GM12878 (cell line): ENCODE data around the gene PHF8. TPM values are rescaled to one million over a fixed set of nuclear protein-coding genes. Genes with fewer than 3 reads are reported as not detected.

Source experiments
- ATAC-seq: fragments of 200-7000 bp; cut with Tn5 transposase; 3 replicates; pipeline ENCODE4 v1.9.1; 2020; ENCODE audit warnings: mild to moderate bottlenecking, moderate library complexity
- BruUV-seq: library from RNA; stranded (reverse); fragments of 400-500 nt; replicated peaks from 2 replicates; lab custom pipeline; 2021; lab: Mats Ljungman, UMichigan
- CTCF ChIA-PET: fragments of 300-600 bp; sonication (Branson Sonifier 250); formaldehyde crosslinking; extraction: SDS; loops from one replicate; lab custom pipeline; 2021; ENCODE audit warnings: inconsistent platforms; lab: Yijun Ruan, JAX
- POLR2A ChIA-PET: fragments of 350-600 bp; formaldehyde crosslinking; extraction: SDS; loops from one replicate; lab custom pipeline; 2021; ENCODE audit warnings: inconsistent platforms; lab: Charles Lee
- RAD21 ChIA-PET: fragments of 300-600 bp; sonication (Branson Sonifier 250); formaldehyde crosslinking; loops from one replicate; lab custom pipeline; 2023; ENCODE audit warnings: antibody characterized with exemption; ENCODE audit not compliant: unreplicated experiment; lab: Charles Lee
- SMC1A ChIA-PET: fragments of 300-600 bp; sonication (Branson Sonifier 250); formaldehyde crosslinking; loops from one replicate; lab custom pipeline; 2023; ENCODE audit not compliant: unreplicated experiment, uncharacterized antibody; lab: Charles Lee
- DNase-seq: peaks from one replicate; pipeline ENCODE4 v3.0.0-alpha.2; 2011; ENCODE audit warnings: low read depth, low spot score
- FAIRE-seq: peaks from 3 replicates; lab custom pipeline; 2011; peaks lifted over from hg19 to GRCh38; lab: Jason Lieb, UNC
- H2AFZ ChIP-seq: 2 replicates; pipeline ENCODE4 v1.6.0; 2011; ENCODE audit warnings: low read depth, low read length, control low read depth; ENCODE audit not compliant: control insufficient read depth
- H3K27ac ChIP-seq: 2 replicates; pipeline ENCODE4 v1.5.1; 2011; ENCODE audit warnings: control low read depth; ENCODE audit not compliant: control insufficient read depth, insufficient read depth
- H3K27me3 ChIP-seq, 2 experiments: replicated peaks in 1 of 2; 2 replicates each; pipeline versions ENCODE4 v1.6.0 to v1.6.1; 2011; ENCODE audit warnings: low read length in 1 of 2; ENCODE audit not compliant: control insufficient read depth in 2 of 2, insufficient read depth in 2 of 2
- H3K36me3 ChIP-seq, 2 experiments: 2 replicates each; pipeline ENCODE4 v1.5.1; 2011; ENCODE audit warnings: low read length in 1 of 2; ENCODE audit not compliant: control insufficient read depth in 2 of 2, insufficient read depth in 2 of 2
- H3K4me1 ChIP-seq: 2 replicates; pipeline ENCODE4 v1.6.1; 2011; ENCODE audit warnings: mild to moderate bottlenecking, low read length, moderate library complexity, mixed read lengths; ENCODE audit not compliant: control insufficient read depth, insufficient read depth
- H3K4me2 ChIP-seq: 2 replicates; pipeline ENCODE4 v1.6.0; 2011; ENCODE audit warnings: control low read depth; ENCODE audit not compliant: control insufficient read depth, insufficient read depth
- H3K4me3 ChIP-seq: fragments of 200-600 bp; sonication (generic); 2 replicates; pipeline ENCODE4 v1.5.1; 2016
- H3K79me2 ChIP-seq: 2 replicates; pipeline ENCODE4 v1.6.0; 2011; ENCODE audit warnings: low read length; ENCODE audit not compliant: control insufficient read depth, insufficient read depth
- H3K9ac ChIP-seq: 2 replicates; pipeline ENCODE4 v1.8.0; 2011; ENCODE audit warnings: low read length, control low read depth, mixed read lengths; ENCODE audit not compliant: control insufficient read depth, insufficient read depth
- H3K9me3 ChIP-seq: replicated peaks from 3 replicates; pipeline ENCODE4 v1.5.1; 2011; ENCODE audit warnings: mild to moderate bottlenecking, low read length; ENCODE audit not compliant: control insufficient read depth, insufficient read depth
- H4K20me1 ChIP-seq: 2 replicates; pipeline ENCODE4 v1.6.0; 2011; ENCODE audit not compliant: control insufficient read depth, insufficient read depth
- CREB1 ChIP-seq: IDR thresholded peaks from 2 replicates; pipeline ENCODE4 v1.6.1; 2012; ENCODE audit warnings: low read depth, mild to moderate bottlenecking, inconsistent platforms
- NBN ChIP-seq: fragments of 450-650 bp; IDR thresholded peaks from 2 replicates; pipeline ENCODE4 v1.6.1; 2016
- RAD51 ChIP-seq: fragments of 450-650 bp; IDR thresholded peaks from 2 replicates; pipeline ENCODE4 v1.6.1; 2016; ENCODE audit warnings: moderate library complexity, mild to moderate bottlenecking, inconsistent platforms
- RFX5 ChIP-seq: IDR thresholded peaks from 2 replicates; pipeline ENCODE4 v1.6.1; 2011; ENCODE audit warnings: low read depth, low read length, improper control_type of control experiment
- SMC3 ChIP-seq: IDR thresholded peaks from 2 replicates; pipeline ENCODE4 v1.6.1; 2011; ENCODE audit warnings: low read length, improper control_type of control experiment, borderline replicate concordance
- TCF12 ChIP-seq: IDR thresholded peaks from 2 replicates; pipeline ENCODE4 v1.6.1; 2011; ENCODE audit warnings: low read depth, mild to moderate bottlenecking, low read length
- TCF3 ChIP-seq: IDR thresholded peaks from 2 replicates; pipeline ENCODE4 v1.6.1; 2012; ENCODE audit warnings: low read depth, mild to moderate bottlenecking, low read length, borderline replicate concordance; ENCODE audit not compliant: insufficient read depth
- ZNF217 ChIP-seq: fragments of 450-650 bp; IDR thresholded peaks from 2 replicates; pipeline ENCODE4 v1.6.1; 2017; ENCODE audit warnings: antibody characterized with exemption, mild to moderate bottlenecking
- WGBS: methylation state at CpG from one replicate; pipeline ENCODE4 v1.1.6; 2016; ENCODE audit warnings: low lambda C conversion rate; ENCODE audit not compliant: insufficient replicate concordance, insufficient coverage; ENCODE audit errors: missing lambda C conversion rate; 5-methylcytosine and 5-hydroxymethylcytosine counted together
- in situ Hi-C: fragments of 300-500 bp; cut with MboI; formaldehyde crosslinking; loops from 9 replicates; pipeline ENCODE4 v1.14.3; 2018; ENCODE audit warnings: mixed read lengths
- intact Hi-C: fragments of 100-400 bp; cut with micrococcal nuclease; formaldehyde crosslinking; loops from one replicate; pipeline ENCODE4 v1.14.2; 2022; ENCODE audit not compliant: unreplicated experiment
- polyA plus RNA-seq, 11 experiments: library from polyadenylated mRNA; depleted of rRNA in 4 of 11; unstranded in 6 of 11; stranded (reverse) in 5 of 11; fragments of >200 nt; fragmentation: Nextera tagmentation in 4 of 11; fragmentation: Illumina TruSeq in 1 of 11; extraction: Ambion mirVana in 4 of 11; extraction: Trizol in 1 of 11; gene quantifications; 1 replicate in 1 of 11; 2 replicates in 10 of 11; pipeline versions ENCODE4 v1.2.1 to v1.2.3, GENCODE V29; 2011 to 2016; ENCODE audit warnings: inconsistent platforms in 2 of 11, missing spikeins in 2 of 11, low read depth in 1 of 11
- total RNA-seq, 4 experiments: library from RNA; depleted of rRNA in 3 of 4; stranded (reverse); fragments of >200 nt in 3 of 4; fragmentation: Illumina TruSeq in 1 of 4; extraction: Trizol in 1 of 4; gene quantifications; 2 replicates each; pipeline versions ENCODE4 v1.2.1 to v1.2.3, GENCODE V29; 2013 to 2021
- TF ChIP-seq, protein P1 (sequence below): IDR thresholded peaks from 2 replicates; pipeline ENCODE4 v1.6.1; 2012; ENCODE audit warnings: low read depth, low read length, improper control_type of control experiment
- TF ChIP-seq, protein P2 (sequence below): fragments of 450-650 bp; IDR thresholded peaks from 2 replicates; pipeline ENCODE4 v1.6.1; 2017; ENCODE audit warnings: borderline replicate concordance
- TF ChIP-seq, protein P3 (sequence below): fragments of 150-350 bp; IDR thresholded peaks from 2 replicates; pipeline ENCODE4 v1.6.1; 2016; ENCODE audit warnings: low read depth, low read length

The PHF8 gene
- total and polyA plus RNA-seq, 10 of the 15 experiments (the other 5 are each of a cell fraction or from before 2014, with no cell fraction given), result 2.4 to 23.7 (median 12.7) TPM

DNA sequence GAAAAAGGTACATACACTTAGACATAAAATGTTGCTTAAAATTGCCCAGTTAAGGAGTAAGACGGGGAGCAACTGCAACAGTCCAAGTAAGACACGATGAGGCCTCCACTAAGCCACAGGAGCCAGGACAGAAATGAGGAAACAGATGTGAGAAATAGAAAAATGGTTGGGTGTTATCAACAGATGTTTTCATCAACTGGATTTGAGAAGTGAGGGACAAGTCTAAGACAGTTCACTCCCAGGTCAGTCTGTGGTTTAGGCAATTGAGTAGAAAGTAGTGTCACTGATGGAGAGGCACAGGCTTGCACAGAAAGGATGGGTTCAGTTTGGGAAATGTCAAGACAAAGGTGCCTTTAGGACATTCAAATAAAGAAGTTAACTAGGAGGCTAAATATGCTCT is 23.5 kb upstream of the PHF8 start:
- RAD21 ChIA-PET, result no interaction called here
- no peak overlapping the region for H3K9ac ChIP-seq
- TF ChIP-seq ZNF217 (no peak), RFX5 (no peak), TCF12 (no peak)
- TF ChIP-seq, protein P1, sequence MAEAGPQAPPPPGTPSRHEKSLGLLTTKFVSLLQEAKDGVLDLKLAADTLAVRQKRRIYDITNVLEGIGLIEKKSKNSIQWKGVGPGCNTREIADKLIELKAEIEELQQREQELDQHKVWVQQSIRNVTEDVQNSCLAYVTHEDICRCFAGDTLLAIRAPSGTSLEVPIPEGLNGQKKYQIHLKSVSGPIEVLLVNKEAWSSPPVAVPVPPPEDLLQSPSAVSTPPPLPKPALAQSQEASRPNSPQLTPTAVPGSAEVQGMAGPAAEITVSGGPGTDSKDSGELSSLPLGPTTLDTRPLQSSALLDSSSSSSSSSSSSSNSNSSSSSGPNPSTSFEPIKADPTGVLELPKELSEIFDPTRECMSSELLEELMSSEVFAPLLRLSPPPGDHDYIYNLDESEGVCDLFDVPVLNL, result no peak
- no peaks in the 10 kb centered on the region for H3K79me2 ChIP-seq
- SMC1A ChIA-PET, result interaction anchor here (1.1 kb wide), 1 partner anchor 9 kb away, joined by 3 read pairs; no protein-coding TSS in a partner anchor
- H2AFZ ChIP-seq, result no peak overlapping the region
- no peak for ATAC-seq
- intact Hi-C loops (no loop called here), in situ Hi-C loops (no loop called here)
- no peak overlapping the region for H3K27ac ChIP-seq
- no peak for FAIRE-seq
- DNase-seq, result no peak
- no peaks in the 10 kb centered on the region for H4K20me1 ChIP-seq
- no peak overlapping the region for H3K4me3 ChIP-seq
- no TSS peak for BruUV-seq
- H3K36me3 ChIP-seq, result no peaks in the 10 kb centered on the region
- CTCF ChIA-PET, result no interaction called here
- H3K4me1 ChIP-seq, result no peaks in the 10 kb centered on the region
- POLR2A ChIA-PET, result no interaction called here
- no peaks in the 10 kb centered on the region for H3K9me3 ChIP-seq
- WGBS, result 15% methylated on average over 2 of the region's 2 CpGs
- H3K4me2 ChIP-seq, result no peak overlapping the region
- H3K27me3 ChIP-seq, result no peaks in the 10 kb centered on the region

DNA sequence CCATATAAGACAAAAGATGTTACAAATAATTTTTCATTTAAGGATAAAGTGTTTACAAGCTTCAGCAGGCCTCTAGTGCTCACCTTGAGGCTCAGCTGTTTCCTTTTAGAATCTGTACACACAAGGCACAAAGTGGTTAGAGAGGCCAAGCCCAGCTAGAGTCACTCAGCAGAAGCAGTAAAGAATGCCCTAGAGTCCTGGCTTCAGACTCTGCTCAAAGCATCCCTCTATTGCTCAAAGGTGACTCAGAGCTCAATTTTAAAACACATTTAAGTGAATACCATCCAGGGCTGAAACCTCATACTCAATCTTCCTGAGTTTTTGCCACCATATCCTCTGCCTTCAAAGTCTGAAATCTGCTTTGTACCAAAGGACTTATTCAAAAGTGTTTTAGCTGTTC is 22.6 kb upstream of the PHF8 start:
- ChIA-PET RAD21 (no interaction called here), POLR2A (no interaction called here), SMC1A (interaction anchor here (0.6 to 1.1 kb wide), 2 partner anchors 10 to 339 kb away, joined by 3 read pairs; no protein-coding TSS in a partner anchor), CTCF (no interaction called here)
- H3K4me3 ChIP-seq, result no peak overlapping the region
- no peak overlapping the region for H2AFZ ChIP-seq
- no TSS peak for BruUV-seq
- H3K4me2 ChIP-seq, result no peak overlapping the region
- H3K27me3 ChIP-seq, result no peaks in the 10 kb centered on the region
- TF ChIP-seq, protein P2, sequence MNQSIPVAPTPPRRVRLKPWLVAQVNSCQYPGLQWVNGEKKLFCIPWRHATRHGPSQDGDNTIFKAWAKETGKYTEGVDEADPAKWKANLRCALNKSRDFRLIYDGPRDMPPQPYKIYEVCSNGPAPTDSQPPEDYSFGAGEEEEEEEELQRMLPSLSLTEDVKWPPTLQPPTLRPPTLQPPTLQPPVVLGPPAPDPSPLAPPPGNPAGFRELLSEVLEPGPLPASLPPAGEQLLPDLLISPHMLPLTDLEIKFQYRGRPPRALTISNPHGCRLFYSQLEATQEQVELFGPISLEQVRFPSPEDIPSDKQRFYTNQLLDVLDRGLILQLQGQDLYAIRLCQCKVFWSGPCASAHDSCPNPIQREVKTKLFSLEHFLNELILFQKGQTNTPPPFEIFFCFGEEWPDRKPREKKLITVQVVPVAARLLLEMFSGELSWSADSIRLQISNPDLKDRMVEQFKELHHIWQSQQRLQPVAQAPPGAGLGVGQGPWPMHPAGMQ, result no peak
- TF ChIP-seq, protein P3, sequence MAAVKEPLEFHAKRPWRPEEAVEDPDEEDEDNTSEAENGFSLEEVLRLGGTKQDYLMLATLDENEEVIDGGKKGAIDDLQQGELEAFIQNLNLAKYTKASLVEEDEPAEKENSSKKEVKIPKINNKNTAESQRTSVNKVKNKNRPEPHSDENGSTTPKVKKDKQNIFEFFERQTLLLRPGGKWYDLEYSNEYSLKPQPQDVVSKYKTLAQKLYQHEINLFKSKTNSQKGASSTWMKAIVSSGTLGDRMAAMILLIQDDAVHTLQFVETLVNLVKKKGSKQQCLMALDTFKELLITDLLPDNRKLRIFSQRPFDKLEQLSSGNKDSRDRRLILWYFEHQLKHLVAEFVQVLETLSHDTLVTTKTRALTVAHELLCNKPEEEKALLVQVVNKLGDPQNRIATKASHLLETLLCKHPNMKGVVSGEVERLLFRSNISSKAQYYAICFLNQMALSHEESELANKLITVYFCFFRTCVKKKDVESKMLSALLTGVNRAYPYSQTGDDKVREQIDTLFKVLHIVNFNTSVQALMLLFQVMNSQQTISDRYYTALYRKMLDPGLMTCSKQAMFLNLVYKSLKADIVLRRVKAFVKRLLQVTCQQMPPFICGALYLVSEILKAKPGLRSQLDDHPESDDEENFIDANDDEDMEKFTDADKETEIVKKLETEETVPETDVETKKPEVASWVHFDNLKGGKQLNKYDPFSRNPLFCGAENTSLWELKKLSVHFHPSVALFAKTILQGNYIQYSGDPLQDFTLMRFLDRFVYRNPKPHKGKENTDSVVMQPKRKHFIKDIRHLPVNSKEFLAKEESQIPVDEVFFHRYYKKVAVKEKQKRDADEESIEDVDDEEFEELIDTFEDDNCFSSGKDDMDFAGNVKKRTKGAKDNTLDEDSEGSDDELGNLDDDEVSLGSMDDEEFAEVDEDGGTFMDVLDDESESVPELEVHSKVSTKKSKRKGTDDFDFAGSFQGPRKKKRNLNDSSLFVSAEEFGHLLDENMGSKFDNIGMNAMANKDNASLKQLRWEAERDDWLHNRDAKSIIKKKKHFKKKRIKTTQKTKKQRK, result no peak
- no peak for TF ChIP-seq CREB1
- TF ChIP-seq TCF3, result no peak
- TF ChIP-seq RAD51, result no peak
- no peak for TF ChIP-seq NBN
- no peak for TF ChIP-seq SMC3
- DNase-seq (no peak), ATAC-seq (no peak), FAIRE-seq (no peak)
- no peaks in the 10 kb centered on the region for H3K36me3 ChIP-seq
- H3K4me1 ChIP-seq, result no peaks in the 10 kb centered on the region
- no peaks in the 10 kb centered on the region for H3K79me2 ChIP-seq
- in situ Hi-C loops (no loop called here), intact Hi-C loops (no loop called here)
- H3K27ac ChIP-seq, result no peak overlapping the region
- no peaks in the 10 kb centered on the region for H3K9me3 ChIP-seq
- H4K20me1 ChIP-seq, result no peaks in the 10 kb centered on the region
- no peak overlapping the region for H3K9ac ChIP-seq
